ENCODE measurements around the gene GALNS.
"Not testable (repeated sequence)": the region's sequence is repeated elsewhere in the genome, so short reads cannot be mapped to it uniquely, and the experiment has no call there.

The GALNS gene

DNA sequence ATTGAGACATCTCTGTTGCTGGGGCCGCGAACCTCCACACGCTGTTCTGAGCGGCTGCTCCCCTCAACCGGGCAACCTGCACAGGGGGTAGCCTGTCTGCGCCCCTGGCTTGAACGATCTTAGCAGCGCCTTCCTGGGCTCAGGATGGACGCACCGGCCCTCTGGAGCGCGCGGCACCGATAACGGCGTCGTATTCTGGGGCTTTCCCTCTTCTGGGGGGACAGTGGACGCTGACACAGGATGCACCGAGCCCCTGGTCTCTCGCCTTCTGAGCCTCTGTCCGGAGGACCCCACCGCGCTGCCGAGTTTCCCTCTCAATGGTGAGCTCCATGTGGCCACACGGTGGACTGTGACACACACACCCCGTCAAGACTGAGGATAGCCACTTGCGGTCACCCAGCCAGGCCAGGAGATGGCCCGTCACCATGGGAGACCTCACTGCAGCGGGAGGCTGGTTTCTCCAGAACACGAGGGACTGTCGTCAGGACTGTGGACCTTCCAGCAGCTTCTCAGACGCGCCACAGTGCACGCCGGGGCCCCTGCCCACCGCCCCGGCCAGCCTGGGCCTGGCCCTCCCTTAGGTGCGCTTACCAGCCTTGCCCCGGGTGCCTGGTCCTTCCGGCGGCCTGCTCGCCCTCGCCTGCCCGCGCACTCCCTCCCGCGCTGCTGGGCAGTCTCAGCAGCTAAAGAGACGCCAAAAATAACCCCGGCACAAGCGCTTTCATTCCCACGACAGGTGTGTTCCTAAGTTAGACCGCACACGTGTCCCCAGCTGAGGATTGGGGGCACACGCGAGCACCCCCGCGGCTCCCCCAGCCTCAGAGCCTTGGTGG is 39.7 kb upstream of the GALNS start:
- H3K9me3 ChIP-seq (ENCODE audit: control insufficient read depth, insufficient read depth, low read length), result no peaks in the 10 kb centered on the region
- H3K36me3 ChIP-seq (ENCODE audit: control insufficient read depth, insufficient read depth, low read length), result no peaks in the 10 kb centered on the region
- no peaks in the 10 kb centered on the region for H3K4me1 ChIP-seq (ENCODE audit: control insufficient read depth, insufficient read depth, low read length)
- no peaks in the 10 kb centered on the region for H3K27me3 ChIP-seq (ENCODE audit: control insufficient read depth, insufficient read depth, low read length)
- no peak overlapping the region for H3K4me3 ChIP-seq (ENCODE audit: low read depth, low read length)
- no peak overlapping the region for H3K9ac ChIP-seq (ENCODE audit: low read depth, low read length)

DNA sequence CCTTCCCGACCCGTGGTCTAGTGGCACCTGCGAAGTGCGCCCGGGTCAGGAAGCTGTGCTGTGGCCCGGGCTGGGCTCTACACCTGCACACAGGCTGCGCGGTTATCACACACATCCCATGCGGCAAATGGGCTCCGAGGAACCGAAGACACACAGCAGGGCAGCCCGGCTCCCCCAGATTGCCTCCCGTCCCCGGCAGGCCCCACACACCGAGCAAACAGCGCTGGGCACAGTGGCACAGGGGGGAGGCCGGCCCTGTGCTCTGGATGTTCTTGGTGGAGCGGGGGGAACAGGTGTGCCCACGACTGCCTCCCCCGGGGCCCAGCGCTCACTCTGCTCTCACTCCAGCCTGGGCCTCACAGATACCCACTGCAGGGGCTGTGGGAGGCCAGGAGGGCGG is 38.6 kb upstream of the GALNS start:
- H3K4me3 ChIP-seq (ENCODE audit: low read depth, low read length), result no peak overlapping the region
- H3K9ac ChIP-seq (ENCODE audit: low read depth, low read length), result no peak overlapping the region
- H3K27me3 ChIP-seq (ENCODE audit: control insufficient read depth, insufficient read depth, low read length), result no peaks in the 10 kb centered on the region
- H3K36me3 ChIP-seq (ENCODE audit: control insufficient read depth, insufficient read depth, low read length), result no peaks in the 10 kb centered on the region
- no peaks in the 10 kb centered on the region for H3K4me1 ChIP-seq (ENCODE audit: control insufficient read depth, insufficient read depth, low read length)
- H3K9me3 ChIP-seq (ENCODE audit: control insufficient read depth, insufficient read depth, low read length), result no peaks in the 10 kb centered on the region

DNA sequence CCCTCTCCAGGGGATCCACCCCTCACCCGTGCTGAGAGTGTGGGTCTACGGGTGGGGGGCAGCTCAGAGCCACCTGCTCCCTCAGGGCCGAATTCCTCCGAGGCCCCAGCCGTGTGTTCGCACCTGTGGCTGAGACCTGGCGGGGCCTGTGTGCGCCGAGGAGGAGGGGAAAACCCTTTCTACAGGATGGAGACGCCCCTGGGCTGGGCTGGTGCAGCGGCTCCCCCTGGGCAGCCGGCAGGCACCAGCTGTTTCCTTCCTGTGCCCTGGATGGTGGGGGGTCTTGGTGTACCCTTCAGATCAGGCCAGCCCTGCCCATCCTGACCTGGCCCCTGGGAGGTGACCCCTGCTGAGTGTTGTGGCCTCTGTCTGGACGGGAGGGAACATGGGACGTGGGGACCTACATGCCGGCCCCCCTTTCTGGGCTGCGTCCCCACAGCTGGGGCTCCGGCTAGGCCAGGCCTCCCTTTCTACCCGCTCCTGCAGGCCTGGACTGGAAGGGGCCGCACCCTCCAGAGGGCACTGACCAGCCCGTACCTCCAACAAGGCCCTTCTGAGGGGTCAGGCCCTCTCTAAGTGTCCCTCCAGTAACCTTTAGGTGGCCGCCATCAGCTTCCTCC is 38.0 kb upstream of the GALNS start:
- H3K27me3 ChIP-seq (ENCODE audit: control insufficient read depth, insufficient read depth, low read length), result no peaks in the 10 kb centered on the region
- no peak overlapping the region for H3K9ac ChIP-seq (ENCODE audit: low read depth, low read length)
- H3K9me3 ChIP-seq (ENCODE audit: control insufficient read depth, insufficient read depth, low read length), result no peaks in the 10 kb centered on the region
- no peaks in the 10 kb centered on the region for H3K4me1 ChIP-seq (ENCODE audit: control insufficient read depth, insufficient read depth, low read length)
- no peaks in the 10 kb centered on the region for H3K36me3 ChIP-seq (ENCODE audit: control insufficient read depth, insufficient read depth, low read length)
- no peak overlapping the region for H3K4me3 ChIP-seq (ENCODE audit: low read depth, low read length)

DNA sequence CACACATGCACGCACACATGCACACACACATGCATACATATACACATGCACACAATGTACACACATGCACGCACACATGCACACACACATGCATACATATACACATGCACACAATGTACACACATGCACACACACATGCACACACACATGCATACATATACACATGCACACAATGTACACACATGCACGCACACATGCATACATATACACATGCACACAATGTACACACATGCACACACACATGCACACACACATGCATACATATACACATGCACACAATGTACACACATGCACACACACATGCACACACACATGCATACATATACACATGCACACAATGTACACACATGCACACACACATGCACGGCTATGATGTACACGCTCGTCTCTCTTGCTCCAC is 37.5 kb upstream of the GALNS start:
- H3K9me3 ChIP-seq (ENCODE audit: control insufficient read depth, insufficient read depth, low read length); H3K4me1 ChIP-seq (ENCODE audit: control insufficient read depth, insufficient read depth, low read length); H3K4me3 ChIP-seq (ENCODE audit: low read depth, low read length); H3K36me3 ChIP-seq (ENCODE audit: control insufficient read depth, insufficient read depth, low read length); H3K9ac ChIP-seq (ENCODE audit: low read depth, low read length); H3K27me3 ChIP-seq (ENCODE audit: control insufficient read depth, insufficient read depth, low read length): not testable (repeated sequence)

DNA sequence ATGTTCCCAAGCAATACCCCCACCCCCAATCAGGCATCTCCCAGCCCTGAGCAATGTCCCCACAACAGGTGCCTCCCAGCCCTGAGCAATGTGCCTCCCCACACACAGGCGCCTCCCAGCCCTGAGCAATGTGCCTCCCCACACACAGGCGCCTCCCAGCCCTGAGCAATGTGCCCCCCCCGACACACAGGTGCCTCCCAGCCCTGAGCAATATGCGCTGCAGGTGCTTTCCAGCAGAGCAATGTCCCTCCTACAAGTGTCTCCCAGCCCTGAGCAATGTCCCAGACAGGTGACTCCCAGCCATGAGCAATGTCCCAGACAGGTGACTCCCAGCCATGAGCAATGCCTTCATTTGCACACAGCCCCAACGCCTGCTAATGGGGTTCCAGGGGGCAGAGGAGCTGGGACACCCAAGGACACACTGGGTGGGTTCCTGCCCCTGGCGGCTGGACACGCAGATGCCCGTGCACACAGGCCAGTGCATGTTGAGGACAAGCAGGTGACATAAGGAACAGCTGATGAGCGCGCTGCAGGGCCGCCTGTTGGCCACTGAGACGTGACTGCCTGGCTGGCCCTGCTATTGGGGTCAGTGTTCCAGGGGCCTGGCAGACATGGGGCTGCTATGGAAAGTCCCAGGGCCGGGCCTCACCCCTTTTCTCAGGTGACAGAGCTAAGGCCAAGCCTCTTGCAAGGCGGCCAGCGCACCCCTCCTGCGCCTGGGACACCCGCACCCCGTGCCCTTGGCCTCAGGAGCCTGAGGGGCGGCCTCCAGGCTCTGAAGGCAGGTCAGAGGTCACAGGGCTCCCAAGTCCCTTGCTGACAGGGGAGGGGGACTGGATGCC is 36.6 kb upstream of the GALNS start:
- Histone ChIP-seq H3K36me3 (ENCODE audit: control insufficient read depth, insufficient read depth, low read length) (no peaks in the 10 kb centered on the region), H3K9ac (ENCODE audit: low read depth, low read length) (no peak overlapping the region), H3K4me3 (ENCODE audit: low read depth, low read length) (no peak overlapping the region), H3K4me1 (ENCODE audit: control insufficient read depth, insufficient read depth, low read length) (no peaks in the 10 kb centered on the region), H3K27me3 (ENCODE audit: control insufficient read depth, insufficient read depth, low read length) (no peaks in the 10 kb centered on the region), H3K9me3 (ENCODE audit: control insufficient read depth, insufficient read depth, low read length) (no peaks in the 10 kb centered on the region)

DNA sequence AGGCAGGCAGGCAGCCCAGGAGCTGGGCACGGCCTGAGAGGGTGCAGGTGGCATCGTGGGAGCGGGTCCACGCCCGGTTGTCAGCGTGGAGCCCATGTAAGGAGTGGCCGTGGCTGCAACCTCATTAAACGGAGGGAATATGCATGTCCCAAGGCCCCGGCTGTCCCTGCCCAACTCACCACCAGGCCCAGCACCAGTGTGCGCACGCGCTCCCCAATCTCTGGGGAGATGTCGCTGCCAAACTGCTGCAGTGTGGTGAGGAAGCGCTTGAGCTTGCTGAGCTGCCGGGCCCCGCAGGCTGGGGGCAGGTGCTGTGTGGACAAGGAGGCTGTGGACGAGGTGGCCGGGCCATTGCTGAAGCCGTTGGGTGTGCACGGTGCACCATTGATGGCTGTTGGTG is 35.3 kb upstream of the GALNS start:
- Histone ChIP-seq H3K27me3 (ENCODE audit: control insufficient read depth, insufficient read depth, low read length) (no peaks in the 10 kb centered on the region), H3K36me3 (ENCODE audit: control insufficient read depth, insufficient read depth, low read length) (no peaks in the 10 kb centered on the region), H3K4me3 (ENCODE audit: low read depth, low read length) (no peak overlapping the region), H3K9ac (ENCODE audit: low read depth, low read length) (no peak overlapping the region), H3K9me3 (ENCODE audit: control insufficient read depth, insufficient read depth, low read length) (no peaks in the 10 kb centered on the region), H3K4me1 (ENCODE audit: control insufficient read depth, insufficient read depth, low read length) (no peaks in the 10 kb centered on the region)

DNA sequence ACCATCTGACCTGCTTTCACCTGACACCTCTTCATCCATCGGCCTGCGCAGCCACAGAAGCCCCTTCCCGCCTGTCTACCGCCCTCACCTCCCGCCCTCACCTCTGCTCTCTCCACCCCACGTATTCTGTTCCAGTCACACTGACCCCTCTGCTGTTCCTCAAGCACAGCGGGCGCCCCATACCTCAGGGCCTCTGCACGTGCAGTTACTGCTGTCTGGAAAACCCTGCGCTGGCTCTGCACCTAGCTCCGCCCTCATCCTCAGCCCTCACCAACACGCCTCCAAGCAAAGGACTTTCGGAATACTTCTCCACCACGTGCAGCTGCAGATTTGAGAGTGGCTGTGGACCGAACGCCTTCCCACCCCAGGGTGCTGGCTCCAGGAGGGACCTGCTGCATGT is 34.3 kb upstream of the GALNS start:
- H3K27me3 ChIP-seq (ENCODE audit: control insufficient read depth, insufficient read depth, low read length), result no peaks in the 10 kb centered on the region
- H3K4me1 ChIP-seq (ENCODE audit: control insufficient read depth, insufficient read depth, low read length), result no peaks in the 10 kb centered on the region
- H3K4me3 ChIP-seq (ENCODE audit: low read depth, low read length), result no peak overlapping the region
- no peak overlapping the region for H3K9ac ChIP-seq (ENCODE audit: low read depth, low read length)
- no peaks in the 10 kb centered on the region for H3K9me3 ChIP-seq (ENCODE audit: control insufficient read depth, insufficient read depth, low read length)
- H3K36me3 ChIP-seq (ENCODE audit: control insufficient read depth, insufficient read depth, low read length), result no peaks in the 10 kb centered on the region

DNA sequence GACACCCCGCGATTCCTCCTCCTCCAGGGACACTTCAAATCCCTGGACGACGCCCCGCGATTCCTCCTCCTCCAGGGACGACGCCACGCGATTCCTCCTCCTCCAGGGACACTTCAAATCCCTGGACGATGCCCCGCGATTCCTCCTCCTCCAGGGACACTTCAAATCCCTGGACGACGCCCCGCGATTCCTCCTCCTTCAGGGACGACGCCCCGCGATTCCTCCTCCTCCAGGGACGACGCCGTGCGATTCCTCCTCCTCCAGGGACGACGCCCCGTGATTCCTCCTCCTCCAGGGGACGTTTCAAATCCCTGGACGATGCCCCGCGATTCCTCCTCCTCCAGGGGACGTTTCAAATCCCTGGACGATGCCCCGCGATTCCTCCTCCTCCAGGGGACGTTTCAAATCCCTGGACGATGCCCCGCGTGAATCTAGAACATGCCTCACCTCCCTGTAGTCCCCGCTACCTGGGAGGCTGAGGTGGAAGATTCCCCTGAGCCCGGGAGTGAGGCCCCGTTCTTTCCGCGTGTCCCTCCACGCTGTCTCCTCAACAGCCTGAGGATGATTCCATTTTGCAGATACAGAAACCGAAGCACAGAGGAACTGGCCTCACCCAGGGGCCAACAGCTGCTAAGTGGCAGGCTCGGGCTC is 33.1 kb upstream of the GALNS start:
- not testable (repeated sequence) for H3K9ac ChIP-seq (ENCODE audit: low read depth, low read length); H3K27me3 ChIP-seq (ENCODE audit: control insufficient read depth, insufficient read depth, low read length); H3K36me3 ChIP-seq (ENCODE audit: control insufficient read depth, insufficient read depth, low read length); H3K4me3 ChIP-seq (ENCODE audit: low read depth, low read length); H3K9me3 ChIP-seq (ENCODE audit: control insufficient read depth, insufficient read depth, low read length); H3K4me1 ChIP-seq (ENCODE audit: control insufficient read depth, insufficient read depth, low read length)

DNA sequence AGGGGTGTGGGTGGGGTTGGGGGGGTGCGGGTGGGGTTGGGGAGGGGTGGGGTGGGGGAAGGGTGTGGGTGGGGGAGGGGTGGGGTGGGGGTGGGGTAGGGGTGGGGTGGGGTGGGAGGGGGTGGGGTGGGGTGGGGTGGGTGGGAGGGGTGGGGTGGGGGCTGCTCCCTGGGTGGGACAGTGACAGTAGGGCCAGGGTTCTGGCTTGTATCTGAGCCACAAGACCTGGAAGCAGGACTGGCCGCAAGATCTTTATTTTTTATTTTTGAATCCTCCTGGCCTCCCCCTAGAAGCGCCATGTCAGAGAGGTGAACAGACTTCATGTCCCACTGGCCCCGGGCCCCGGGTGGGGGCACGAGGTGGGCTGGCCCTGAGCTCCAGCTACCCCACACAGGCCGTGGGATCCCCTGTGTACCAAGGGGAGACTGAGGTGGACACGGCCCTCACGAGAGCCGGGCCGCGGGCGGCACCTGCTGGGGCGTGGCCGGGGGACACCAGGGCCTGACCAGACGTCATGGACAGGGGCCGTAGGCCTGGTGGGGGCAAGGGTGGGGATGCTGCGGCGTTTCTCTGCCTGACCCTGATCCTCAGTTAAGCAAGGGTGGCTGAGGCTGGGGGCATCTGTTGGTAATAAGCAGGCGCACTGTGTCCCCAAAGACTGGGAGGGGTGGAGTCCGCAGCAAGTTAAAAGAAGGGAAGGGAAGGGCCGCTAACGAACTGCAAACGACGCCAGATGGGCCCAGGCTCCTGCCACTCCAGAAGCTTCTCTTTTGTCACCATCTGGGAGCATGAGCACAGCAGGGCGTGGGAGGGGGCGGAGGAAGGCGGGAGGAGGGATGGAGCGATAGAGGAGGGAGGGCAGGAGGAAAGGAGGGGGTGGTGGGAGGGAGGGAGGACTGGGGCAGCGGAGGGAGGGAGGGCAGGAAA is 32.0 kb upstream of the GALNS start:
- Histone ChIP-seq H3K9ac (ENCODE audit: low read depth, low read length) (no peak overlapping the region), H3K36me3 (ENCODE audit: control insufficient read depth, insufficient read depth, low read length) (no peaks in the 10 kb centered on the region), H3K4me3 (ENCODE audit: low read depth, low read length) (no peak overlapping the region), H3K9me3 (ENCODE audit: control insufficient read depth, insufficient read depth, low read length) (no peaks in the 10 kb centered on the region), H3K4me1 (ENCODE audit: control insufficient read depth, insufficient read depth, low read length) (no peaks in the 10 kb centered on the region), H3K27me3 (ENCODE audit: control insufficient read depth, insufficient read depth, low read length) (no peaks in the 10 kb centered on the region)

DNA sequence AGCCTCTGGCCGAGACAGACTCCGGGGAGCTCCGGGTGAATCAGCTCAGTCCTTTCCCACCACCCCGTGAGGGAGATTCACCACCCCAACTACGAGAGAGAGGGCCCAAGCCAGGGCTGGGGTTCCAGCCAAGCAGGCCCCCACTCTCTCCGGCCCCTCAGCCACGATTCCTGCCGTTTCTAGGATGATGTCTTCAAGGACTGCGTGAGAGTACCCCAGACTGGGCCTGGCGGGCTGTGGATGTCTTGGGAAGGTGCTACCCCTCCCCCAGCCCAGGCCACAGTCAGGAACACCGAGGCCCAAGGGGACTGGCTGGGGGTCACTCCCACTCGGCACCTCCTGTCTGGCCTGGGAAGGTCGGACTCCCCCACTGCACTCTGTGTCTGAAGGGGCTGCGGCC is 31.3 kb upstream of the GALNS start:
- no peaks in the 10 kb centered on the region for H3K9me3 ChIP-seq (ENCODE audit: control insufficient read depth, insufficient read depth, low read length)
- H3K36me3 ChIP-seq (ENCODE audit: control insufficient read depth, insufficient read depth, low read length), result no peaks in the 10 kb centered on the region
- H3K4me3 ChIP-seq (ENCODE audit: low read depth, low read length), result no peak overlapping the region
- H3K4me1 ChIP-seq (ENCODE audit: control insufficient read depth, insufficient read depth, low read length), result no peaks in the 10 kb centered on the region
- no peak overlapping the region for H3K9ac ChIP-seq (ENCODE audit: low read depth, low read length)
- no peaks in the 10 kb centered on the region for H3K27me3 ChIP-seq (ENCODE audit: control insufficient read depth, insufficient read depth, low read length)
